WTC11 (cell line): ENCODE measurements around the gene THRA. TPM values are rescaled to one million over a fixed set of nuclear protein-coding genes. Genes with fewer than 3 reads are reported as not detected.

Experiments used
- ATAC-seq: fragments of 200-7000 bp; cut with Tn5 transposase; 2 replicates; pipeline ENCODE4 v1.10.0; 2021; ENCODE audit warnings: mild to moderate bottlenecking, moderate library complexity
- CTCF ChIA-PET: fragments of 300-600 bp; sonication (Branson Sonifier 250); formaldehyde crosslinking; loops from one replicate; lab custom pipeline; 2021; ENCODE audit warnings: antibody characterized with exemption; lab: Charles Lee
- POLR2A ChIA-PET: fragments of 350-600 bp; sonication (Branson Sonifier 250); formaldehyde crosslinking; loops from one replicate; lab custom pipeline; 2021; ENCODE audit warnings: antibody characterized with exemption; lab: Charles Lee
- DNase-seq: peaks from one replicate; pipeline ENCODE4 v3.0.0; 2021; ENCODE audit warnings: low spot score
- H3K27ac Mint-ChIP-seq: 2 replicates; pipeline ENCODE4 v1.8.0; 2021; ENCODE audit warnings: mixed read lengths
- H3K27me3 Mint-ChIP-seq: 2 replicates; pipeline ENCODE4 v1.8.0; 2021; ENCODE audit warnings: low read depth, mild to moderate bottlenecking, moderate library complexity, mixed read lengths
- H3K36me3 Mint-ChIP-seq: 2 replicates; pipeline ENCODE4 v1.8.0; 2021; ENCODE audit warnings: mixed read lengths
- H3K4me1 Mint-ChIP-seq: 2 replicates; pipeline ENCODE4 v1.8.0; 2022; ENCODE audit warnings: mixed read lengths
- H3K4me3 Mint-ChIP-seq: 2 replicates; pipeline ENCODE4 v1.8.0; 2021; ENCODE audit warnings: mild to moderate bottlenecking, moderate library complexity, mixed read lengths
- H3K9me3 Mint-ChIP-seq: 2 replicates; pipeline ENCODE4 v1.8.0; 2021; ENCODE audit warnings: mixed read lengths
- CREB1 ChIP-seq: sonication (generic); formaldehyde crosslinking; IDR thresholded peaks from 2 replicates; pipeline ENCODE4 v1.8.0; 2023; ENCODE audit warnings: mild to moderate bottlenecking, missing genetic modification reagents
- CREM ChIP-seq: sonication (generic); formaldehyde crosslinking; IDR thresholded peaks from 2 replicates; pipeline ENCODE4 v1.8.1; 2022; ENCODE audit warnings: mild to moderate bottlenecking, missing genetic modification reagents, moderate library complexity
- EMX1 ChIP-seq: fragments of 250-450 bp; sonication (Bioruptor Pico); IDR thresholded peaks from 2 replicates; pipeline ENCODE4 v1.8.0; 2021; ENCODE audit warnings: mild to moderate bottlenecking
- ETV6 ChIP-seq: sonication (generic); formaldehyde crosslinking; IDR thresholded peaks from 2 replicates; pipeline ENCODE4 v1.8.1; 2022; ENCODE audit warnings: mild to moderate bottlenecking, missing genetic modification reagents
- FOXJ3 ChIP-seq: sonication (generic); formaldehyde crosslinking; IDR thresholded peaks from 2 replicates; pipeline ENCODE4 v1.9.0; 2021; ENCODE audit warnings: missing genetic modification reagents, mild to moderate bottlenecking, borderline replicate concordance
- GABPB1 ChIP-seq: sonication (generic); formaldehyde crosslinking; IDR thresholded peaks from 2 replicates; pipeline ENCODE4 v1.8.1; 2023; ENCODE audit warnings: mild to moderate bottlenecking, missing genetic modification reagents
- IRF2 ChIP-seq: sonication (generic); formaldehyde crosslinking; IDR thresholded peaks from 2 replicates; pipeline ENCODE4 v1.8.0; 2022; ENCODE audit warnings: low read depth, missing genetic modification reagents, borderline replicate concordance
- KAT7 ChIP-seq: sonication (generic); formaldehyde crosslinking; IDR thresholded peaks from 2 replicates; pipeline ENCODE4 v1.8.1; 2023; ENCODE audit warnings: missing genetic modification reagents, mild to moderate bottlenecking, borderline replicate concordance
- NR1H2 ChIP-seq: sonication (generic); formaldehyde crosslinking; IDR thresholded peaks from 2 replicates; pipeline ENCODE4 v1.9.0; 2021; ENCODE audit warnings: mild to moderate bottlenecking, moderate library complexity, missing genetic modification reagents
- NR3C1 ChIP-seq: sonication (generic); formaldehyde crosslinking; conservative IDR thresholded peaks from 2 replicates; pipeline ENCODE4 v1.8.1; 2023; ENCODE audit warnings: low read depth, mild to moderate bottlenecking, missing genetic modification reagents
- PRRX2 ChIP-seq: fragments of 250-450 bp; sonication (Bioruptor Pico); IDR thresholded peaks from 2 replicates; pipeline ENCODE4 v1.8.0; 2021; ENCODE audit warnings: mild to moderate bottlenecking
- SMAD3 ChIP-seq: sonication (generic); formaldehyde crosslinking; IDR thresholded peaks from 2 replicates; pipeline ENCODE4 v1.8.0; 2022; ENCODE audit warnings: missing genetic modification reagents, mild to moderate bottlenecking, borderline replicate concordance
- SMAD4 ChIP-seq: sonication (generic); formaldehyde crosslinking; IDR thresholded peaks from 2 replicates; pipeline ENCODE4 v1.8.0; 2022; ENCODE audit warnings: mild to moderate bottlenecking, missing genetic modification reagents
- SOX15 ChIP-seq: fragments of 250-450 bp; sonication (Bioruptor Pico); IDR thresholded peaks from 2 replicates; pipeline ENCODE4 v1.9.0; 2021; ENCODE audit warnings: mild to moderate bottlenecking
- TEAD1 ChIP-seq: sonication (generic); formaldehyde crosslinking; IDR thresholded peaks from 2 replicates; pipeline ENCODE4 v1.8.0; 2022; ENCODE audit warnings: mild to moderate bottlenecking, missing genetic modification reagents
- ZNF232 ChIP-seq: sonication (generic); formaldehyde crosslinking; IDR thresholded peaks from 2 replicates; pipeline ENCODE4 v1.8.0; 2022; ENCODE audit warnings: mild to moderate bottlenecking, missing genetic modification reagents
- ZNF671 ChIP-seq: fragments of 250-450 bp; sonication (Bioruptor Pico); IDR thresholded peaks from 2 replicates; pipeline ENCODE4 v1.8.0; 2021; ENCODE audit warnings: mild to moderate bottlenecking
- total RNA-seq: library from RNA; stranded (reverse); gene quantifications from 3 replicates; pipeline ENCODE4 v1.2.3, GENCODE V29; 2021
- TF ChIP-seq, protein P1 (sequence below): fragments of 250-450 bp; sonication (Bioruptor Pico); IDR thresholded peaks from 2 replicates; pipeline ENCODE4 v2.1.2; 2022; ENCODE audit warnings: mild to moderate bottlenecking, moderate library complexity
- TF ChIP-seq, protein P2 (sequence below): sonication (generic); formaldehyde crosslinking; IDR thresholded peaks from 2 replicates; pipeline ENCODE4 v1.8.1; 2022; ENCODE audit warnings: mild to moderate bottlenecking, moderate library complexity, missing genetic modification reagents
- TF ChIP-seq, protein P3 (sequence below): sonication (generic); formaldehyde crosslinking; conservative IDR thresholded peaks from 2 replicates; pipeline ENCODE4 v1.8.1; 2023; ENCODE audit warnings: mild to moderate bottlenecking, low read depth, missing genetic modification reagents, moderate library complexity
- TF ChIP-seq, protein P4 (sequence below): sonication (generic); formaldehyde crosslinking; IDR thresholded peaks from 2 replicates; pipeline ENCODE4 v1.8.0; 2022; ENCODE audit warnings: mild to moderate bottlenecking, missing genetic modification reagents
- TF ChIP-seq, protein P5 (sequence below): sonication (generic); formaldehyde crosslinking; IDR thresholded peaks from 2 replicates; pipeline ENCODE4 v1.8.1; 2023; ENCODE audit warnings: mild to moderate bottlenecking, moderate library complexity, missing genetic modification reagents
- TF ChIP-seq, protein P6 (sequence below): fragments of 250-450 bp; sonication (Bioruptor Pico); IDR thresholded peaks from 2 replicates; pipeline ENCODE4 v1.9.0; 2021; ENCODE audit warnings: mild to moderate bottlenecking
- TF ChIP-seq, protein P7 (sequence below): fragments of 200-600 bp; IDR thresholded peaks from 2 replicates; pipeline ENCODE4 v1.8.0; 2022; ENCODE audit warnings: antibody characterized with exemption
- TF ChIP-seq, protein P8 (sequence below): sonication (generic); formaldehyde crosslinking; IDR thresholded peaks from 2 replicates; pipeline ENCODE4 v1.8.1; 2022; ENCODE audit warnings: mild to moderate bottlenecking, missing genetic modification reagents, moderate library complexity, borderline replicate concordance

THRA gene
- total RNA-seq, 1 experiment from 2014 or later, result 15.9 TPM

DNA sequence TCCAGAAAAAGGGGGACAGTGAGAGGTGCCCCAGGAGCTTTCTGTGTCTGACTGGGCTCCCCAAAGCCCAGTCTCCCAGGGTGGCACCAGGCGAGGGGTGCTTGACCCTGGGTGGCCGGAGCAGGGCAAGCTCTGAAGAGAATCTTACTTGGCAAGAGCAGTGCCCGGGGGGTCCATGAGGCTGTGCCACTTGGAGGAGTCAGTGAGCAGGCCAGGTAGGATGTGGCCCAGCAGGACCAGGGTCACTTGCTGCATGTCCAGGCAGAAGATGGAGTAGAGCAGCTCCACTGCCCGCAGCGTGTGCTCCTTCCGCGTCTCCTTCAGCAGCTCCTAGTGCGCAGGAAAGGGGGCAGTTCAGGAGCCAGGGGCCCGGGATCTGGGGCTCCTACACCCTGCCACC, 40.3 kb upstream of the THRA start:
- ATAC-seq, result no peak
- no peak for DNase-seq
- Mint-ChIP-seq H3K4me3 (no peak overlapping the region), H3K27ac (no peak overlapping the region), H3K9me3 (no peaks in the 10 kb centered on the region), H3K4me1 (peaks cover 21% of the 10 kb centered on the region), H3K36me3 (peaks cover 31% of the 10 kb centered on the region), H3K27me3 (no peaks in the 10 kb centered on the region)
- CTCF ChIA-PET, result interaction anchor here (1.0 to 2.0 kb wide), 4 partner anchors 10 to 64 kb away, joined by 3 to 11 read pairs (median 7); no protein-coding TSS in a partner anchor
- POLR2A ChIA-PET, result interaction anchor here (1.0 kb wide), 1 partner anchor 107 kb away, joined by 4 read pairs; no protein-coding TSS in a partner anchor
- TF ChIP-seq IRF2 (CRISPR knock-in tag) (no peak), ZNF671 (CRISPR knock-in tag) (no peak), NR3C1 (no peak), EMX1 (CRISPR knock-in tag) (no peak), NR1H2 (CRISPR knock-in tag) (no peak), KAT7 (no peak), SMAD4 (CRISPR knock-in tag) (no peak), SOX15 (CRISPR knock-in tag) (no peak), CREB1 (CRISPR knock-in tag) (no peak)
- TF ChIP-seq, protein P1, sequence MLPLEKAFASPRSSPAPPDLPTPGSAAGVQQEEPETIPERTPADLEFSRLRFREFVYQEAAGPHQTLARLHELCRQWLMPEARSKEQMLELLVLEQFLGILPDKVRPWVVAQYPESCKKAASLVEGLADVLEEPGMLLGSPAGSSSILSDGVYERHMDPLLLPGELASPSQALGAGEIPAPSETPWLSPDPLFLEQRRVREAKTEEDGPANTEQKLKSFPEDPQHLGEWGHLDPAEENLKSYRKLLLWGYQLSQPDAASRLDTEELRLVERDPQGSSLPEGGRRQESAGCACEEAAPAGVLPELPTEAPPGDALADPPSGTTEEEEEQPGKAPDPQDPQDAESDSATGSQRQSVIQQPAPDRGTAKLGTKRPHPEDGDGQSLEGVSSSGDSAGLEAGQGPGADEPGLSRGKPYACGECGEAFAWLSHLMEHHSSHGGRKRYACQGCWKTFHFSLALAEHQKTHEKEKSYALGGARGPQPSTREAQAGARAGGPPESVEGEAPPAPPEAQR, result no peak
- TF ChIP-seq, protein P2, sequence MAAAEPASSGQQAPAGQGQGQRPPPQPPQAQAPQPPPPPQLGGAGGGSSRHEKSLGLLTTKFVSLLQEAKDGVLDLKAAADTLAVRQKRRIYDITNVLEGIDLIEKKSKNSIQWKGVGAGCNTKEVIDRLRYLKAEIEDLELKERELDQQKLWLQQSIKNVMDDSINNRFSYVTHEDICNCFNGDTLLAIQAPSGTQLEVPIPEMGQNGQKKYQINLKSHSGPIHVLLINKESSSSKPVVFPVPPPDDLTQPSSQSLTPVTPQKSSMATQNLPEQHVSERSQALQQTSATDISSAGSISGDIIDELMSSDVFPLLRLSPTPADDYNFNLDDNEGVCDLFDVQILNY (CRISPR knock-in tag), result no peak
- TF ChIP-seq, protein P3, sequence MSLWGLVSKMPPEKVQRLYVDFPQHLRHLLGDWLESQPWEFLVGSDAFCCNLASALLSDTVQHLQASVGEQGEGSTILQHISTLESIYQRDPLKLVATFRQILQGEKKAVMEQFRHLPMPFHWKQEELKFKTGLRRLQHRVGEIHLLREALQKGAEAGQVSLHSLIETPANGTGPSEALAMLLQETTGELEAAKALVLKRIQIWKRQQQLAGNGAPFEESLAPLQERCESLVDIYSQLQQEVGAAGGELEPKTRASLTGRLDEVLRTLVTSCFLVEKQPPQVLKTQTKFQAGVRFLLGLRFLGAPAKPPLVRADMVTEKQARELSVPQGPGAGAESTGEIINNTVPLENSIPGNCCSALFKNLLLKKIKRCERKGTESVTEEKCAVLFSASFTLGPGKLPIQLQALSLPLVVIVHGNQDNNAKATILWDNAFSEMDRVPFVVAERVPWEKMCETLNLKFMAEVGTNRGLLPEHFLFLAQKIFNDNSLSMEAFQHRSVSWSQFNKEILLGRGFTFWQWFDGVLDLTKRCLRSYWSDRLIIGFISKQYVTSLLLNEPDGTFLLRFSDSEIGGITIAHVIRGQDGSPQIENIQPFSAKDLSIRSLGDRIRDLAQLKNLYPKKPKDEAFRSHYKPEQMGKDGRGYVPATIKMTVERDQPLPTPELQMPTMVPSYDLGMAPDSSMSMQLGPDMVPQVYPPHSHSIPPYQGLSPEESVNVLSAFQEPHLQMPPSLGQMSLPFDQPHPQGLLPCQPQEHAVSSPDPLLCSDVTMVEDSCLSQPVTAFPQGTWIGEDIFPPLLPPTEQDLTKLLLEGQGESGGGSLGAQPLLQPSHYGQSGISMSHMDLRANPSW (CRISPR knock-in tag), result no peak
- TF ChIP-seq, protein P4, sequence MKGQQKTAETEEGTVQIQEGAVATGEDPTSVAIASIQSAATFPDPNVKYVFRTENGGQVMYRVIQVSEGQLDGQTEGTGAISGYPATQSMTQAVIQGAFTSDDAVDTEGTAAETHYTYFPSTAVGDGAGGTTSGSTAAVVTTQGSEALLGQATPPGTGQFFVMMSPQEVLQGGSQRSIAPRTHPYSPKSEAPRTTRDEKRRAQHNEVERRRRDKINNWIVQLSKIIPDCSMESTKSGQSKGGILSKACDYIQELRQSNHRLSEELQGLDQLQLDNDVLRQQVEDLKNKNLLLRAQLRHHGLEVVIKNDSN (CRISPR knock-in tag), result no peak
- TF ChIP-seq, protein P5, sequence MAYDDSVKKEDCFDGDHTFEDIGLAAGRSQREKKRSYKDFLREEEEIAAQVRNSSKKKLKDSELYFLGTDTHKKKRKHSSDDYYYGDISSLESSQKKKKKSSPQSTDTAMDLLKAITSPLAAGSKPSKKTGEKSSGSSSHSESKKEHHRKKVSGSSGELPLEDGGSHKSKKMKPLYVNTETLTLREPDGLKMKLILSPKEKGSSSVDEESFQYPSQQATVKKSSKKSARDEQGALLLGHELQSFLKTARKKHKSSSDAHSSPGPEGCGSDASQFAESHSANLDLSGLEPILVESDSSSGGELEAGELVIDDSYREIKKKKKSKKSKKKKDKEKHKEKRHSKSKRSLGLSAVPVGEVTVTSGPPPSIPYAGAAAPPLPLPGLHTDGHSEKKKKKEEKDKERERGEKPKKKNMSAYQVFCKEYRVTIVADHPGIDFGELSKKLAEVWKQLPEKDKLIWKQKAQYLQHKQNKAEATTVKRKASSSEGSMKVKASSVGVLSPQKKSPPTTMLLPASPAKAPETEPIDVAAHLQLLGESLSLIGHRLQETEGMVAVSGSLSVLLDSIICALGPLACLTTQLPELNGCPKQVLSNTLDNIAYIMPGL (CRISPR knock-in tag), result no peak

DNA sequence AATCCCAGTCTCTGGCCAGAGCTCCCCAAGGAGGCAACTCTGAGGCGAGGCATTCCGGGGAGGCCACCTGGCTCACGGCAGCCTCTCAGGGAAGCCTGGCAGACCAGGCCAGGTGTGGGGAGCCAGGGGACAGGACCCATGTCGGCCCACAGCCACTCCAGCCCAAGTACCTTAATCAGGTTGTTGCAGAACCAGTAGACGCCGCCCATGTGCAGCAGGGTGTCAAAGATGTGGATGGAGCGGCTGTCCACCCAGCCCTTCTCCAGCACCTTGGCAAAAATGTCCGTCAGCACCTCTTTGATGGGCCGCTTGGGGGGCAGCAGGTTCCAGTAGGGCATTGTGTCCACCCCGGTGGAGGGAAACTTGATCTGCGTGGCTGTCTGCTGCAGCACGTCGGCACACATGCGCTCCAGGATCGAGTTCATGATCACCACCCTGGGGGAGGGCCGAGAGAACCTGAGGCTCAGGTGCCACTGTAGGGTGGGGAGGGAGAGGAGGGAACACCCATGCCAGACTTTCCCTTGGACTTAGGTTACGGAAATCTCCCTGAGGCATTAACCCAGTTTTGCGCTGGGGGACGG, 39.7 kb upstream of the THRA start:
- Mint-ChIP-seq H3K36me3 (peaks cover 31% of the 10 kb centered on the region), H3K4me1 (peaks cover 16% of the 10 kb centered on the region), H3K27me3 (no peaks in the 10 kb centered on the region), H3K9me3 (no peaks in the 10 kb centered on the region), H3K27ac (no peak overlapping the region), H3K4me3 (no peak overlapping the region)
- ChIA-PET POLR2A (no interaction called here), CTCF (interaction anchor here (1.0 to 1.2 kb wide), 2 partner anchors 12 to 63 kb away, joined by 3 to 5 read pairs; no protein-coding TSS in a partner anchor)
- ATAC-seq, result no peak
- no peak for DNase-seq
- TF ChIP-seq, protein P6, sequence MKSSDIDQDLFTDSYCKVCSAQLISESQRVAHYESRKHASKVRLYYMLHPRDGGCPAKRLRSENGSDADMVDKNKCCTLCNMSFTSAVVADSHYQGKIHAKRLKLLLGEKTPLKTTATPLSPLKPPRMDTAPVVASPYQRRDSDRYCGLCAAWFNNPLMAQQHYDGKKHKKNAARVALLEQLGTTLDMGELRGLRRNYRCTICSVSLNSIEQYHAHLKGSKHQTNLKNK, result no peak
- TF ChIP-seq FOXJ3, result no peak
- no peak for TF ChIP-seq ETV6 (CRISPR knock-in tag)
- TF ChIP-seq CREM (CRISPR knock-in tag), result no peak
- TF ChIP-seq SMAD3 (CRISPR knock-in tag), result no peak
- TF ChIP-seq, protein P7, sequence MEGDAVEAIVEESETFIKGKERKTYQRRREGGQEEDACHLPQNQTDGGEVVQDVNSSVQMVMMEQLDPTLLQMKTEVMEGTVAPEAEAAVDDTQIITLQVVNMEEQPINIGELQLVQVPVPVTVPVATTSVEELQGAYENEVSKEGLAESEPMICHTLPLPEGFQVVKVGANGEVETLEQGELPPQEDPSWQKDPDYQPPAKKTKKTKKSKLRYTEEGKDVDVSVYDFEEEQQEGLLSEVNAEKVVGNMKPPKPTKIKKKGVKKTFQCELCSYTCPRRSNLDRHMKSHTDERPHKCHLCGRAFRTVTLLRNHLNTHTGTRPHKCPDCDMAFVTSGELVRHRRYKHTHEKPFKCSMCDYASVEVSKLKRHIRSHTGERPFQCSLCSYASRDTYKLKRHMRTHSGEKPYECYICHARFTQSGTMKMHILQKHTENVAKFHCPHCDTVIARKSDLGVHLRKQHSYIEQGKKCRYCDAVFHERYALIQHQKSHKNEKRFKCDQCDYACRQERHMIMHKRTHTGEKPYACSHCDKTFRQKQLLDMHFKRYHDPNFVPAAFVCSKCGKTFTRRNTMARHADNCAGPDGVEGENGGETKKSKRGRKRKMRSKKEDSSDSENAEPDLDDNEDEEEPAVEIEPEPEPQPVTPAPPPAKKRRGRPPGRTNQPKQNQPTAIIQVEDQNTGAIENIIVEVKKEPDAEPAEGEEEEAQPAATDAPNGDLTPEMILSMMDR, result no peak
- TF ChIP-seq, protein P8, sequence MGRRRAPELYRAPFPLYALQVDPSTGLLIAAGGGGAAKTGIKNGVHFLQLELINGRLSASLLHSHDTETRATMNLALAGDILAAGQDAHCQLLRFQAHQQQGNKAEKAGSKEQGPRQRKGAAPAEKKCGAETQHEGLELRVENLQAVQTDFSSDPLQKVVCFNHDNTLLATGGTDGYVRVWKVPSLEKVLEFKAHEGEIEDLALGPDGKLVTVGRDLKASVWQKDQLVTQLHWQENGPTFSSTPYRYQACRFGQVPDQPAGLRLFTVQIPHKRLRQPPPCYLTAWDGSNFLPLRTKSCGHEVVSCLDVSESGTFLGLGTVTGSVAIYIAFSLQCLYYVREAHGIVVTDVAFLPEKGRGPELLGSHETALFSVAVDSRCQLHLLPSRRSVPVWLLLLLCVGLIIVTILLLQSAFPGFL (CRISPR knock-in tag), result no peak
- TF ChIP-seq ZNF232 (CRISPR knock-in tag), result no peak
- TF ChIP-seq GABPB1 (CRISPR knock-in tag), result no peak
- TF ChIP-seq PRRX2 (CRISPR knock-in tag), result no peak
- TF ChIP-seq TEAD1 (CRISPR knock-in tag), result no peak
